Hippocampal formation (tissue), 2 donors: ENCODE results near the gene PRM2.
"Not testable (repeated sequence)": the region's sequence is repeated elsewhere in the genome, so short reads cannot be mapped to it uniquely, and the experiment has no call there.

Experiments used
- DNase-seq, 2 donors: peaks; one replicate each; lab custom pipeline; 2025; lab: John Stamatoyannopoulos, UW

PRM2 gene

DNA sequence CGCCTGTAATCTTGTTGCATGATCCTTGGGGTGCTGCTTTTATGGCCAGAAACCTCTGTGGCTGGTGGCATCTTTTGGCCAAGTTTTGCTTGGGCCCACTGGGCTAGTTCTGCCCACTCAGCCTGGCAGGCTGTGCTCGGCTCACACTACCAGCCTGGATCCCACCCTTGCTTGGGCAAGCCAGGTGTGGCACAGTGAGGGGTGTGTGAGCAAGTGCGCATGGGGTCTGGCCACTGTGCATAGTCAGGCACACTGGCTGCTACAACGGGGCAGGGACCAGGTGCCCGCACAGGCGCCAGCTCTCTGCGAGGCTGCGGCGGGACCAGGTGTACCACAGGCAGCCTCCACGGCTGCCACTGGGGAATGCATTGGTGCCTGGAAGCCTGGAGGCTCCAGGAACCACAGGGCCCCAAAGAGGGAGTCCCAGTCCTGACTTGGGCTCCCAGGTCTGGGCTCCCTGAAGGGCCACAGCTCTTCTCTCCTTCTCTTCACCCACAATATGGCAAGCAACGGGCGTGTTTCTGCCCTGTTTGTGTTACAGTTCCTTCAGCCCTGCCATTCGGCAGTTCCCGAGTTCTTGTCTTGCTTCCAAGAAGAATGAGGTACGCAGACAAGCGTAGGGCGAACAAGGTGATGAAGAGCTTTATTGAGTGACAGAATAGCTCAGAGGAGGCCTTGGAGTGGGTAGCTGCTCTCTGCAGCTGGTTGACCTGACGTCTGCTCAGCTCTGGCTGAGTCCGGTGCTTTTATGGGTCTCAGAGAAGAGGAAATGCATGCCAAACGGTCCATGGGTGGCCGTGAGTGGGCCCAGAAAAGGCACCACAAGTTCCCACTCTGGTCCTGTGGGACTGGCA lies 31.6 kb upstream of the PRM2 start:
- DNase-seq: no peak

DNA sequence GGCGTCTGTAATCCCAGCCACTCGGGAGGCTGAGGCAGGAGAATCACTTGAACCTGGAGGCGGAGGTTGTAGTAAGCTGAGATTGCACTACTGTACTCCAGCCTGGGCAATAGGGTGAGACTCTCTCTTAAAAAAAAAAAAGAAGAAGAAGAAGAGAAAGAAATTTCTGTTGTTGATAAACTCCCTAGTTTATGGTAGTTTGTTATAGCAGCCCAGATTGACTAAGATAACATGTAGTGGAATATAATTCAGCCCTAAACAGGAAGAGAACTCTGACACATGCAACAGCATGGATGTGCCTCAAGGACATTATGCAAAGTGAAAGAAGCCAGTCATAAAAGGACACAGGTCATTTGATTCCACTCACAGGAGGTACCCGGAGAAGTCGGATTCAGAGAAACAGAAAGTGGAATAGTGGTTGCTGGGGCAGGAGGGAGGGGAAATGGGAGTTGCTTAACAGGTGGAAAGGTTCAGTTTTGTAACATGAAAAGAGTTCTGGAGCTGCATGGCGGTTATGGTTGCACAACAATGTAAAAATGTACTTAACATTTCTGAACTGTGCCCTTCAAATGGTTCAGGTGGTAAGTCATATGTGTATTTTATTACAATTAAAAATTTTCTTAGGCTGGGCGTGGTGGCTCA lies 30.8 kb upstream of the PRM2 start:
- DNase-seq: no peak

DNA sequence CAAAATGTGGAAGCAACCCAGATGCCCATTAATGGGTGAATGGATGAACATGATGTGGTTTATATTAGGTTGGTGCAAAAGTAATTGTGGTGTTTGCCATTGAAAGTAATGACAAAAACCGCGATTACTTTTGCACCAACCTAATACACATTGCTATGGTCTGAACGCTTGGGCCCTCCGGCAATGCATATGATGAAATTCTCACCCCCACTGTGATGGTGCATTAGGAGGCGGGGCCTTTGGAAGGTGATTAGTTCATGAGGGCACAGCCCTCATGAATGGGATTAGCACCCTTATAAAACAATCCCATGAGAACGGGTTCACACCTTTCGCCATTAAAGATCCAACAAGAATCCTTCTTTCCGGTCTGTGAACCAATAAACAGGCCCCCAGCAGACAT lies 30.1 kb upstream of the PRM2 start:
- DNase-seq: no peak

DNA sequence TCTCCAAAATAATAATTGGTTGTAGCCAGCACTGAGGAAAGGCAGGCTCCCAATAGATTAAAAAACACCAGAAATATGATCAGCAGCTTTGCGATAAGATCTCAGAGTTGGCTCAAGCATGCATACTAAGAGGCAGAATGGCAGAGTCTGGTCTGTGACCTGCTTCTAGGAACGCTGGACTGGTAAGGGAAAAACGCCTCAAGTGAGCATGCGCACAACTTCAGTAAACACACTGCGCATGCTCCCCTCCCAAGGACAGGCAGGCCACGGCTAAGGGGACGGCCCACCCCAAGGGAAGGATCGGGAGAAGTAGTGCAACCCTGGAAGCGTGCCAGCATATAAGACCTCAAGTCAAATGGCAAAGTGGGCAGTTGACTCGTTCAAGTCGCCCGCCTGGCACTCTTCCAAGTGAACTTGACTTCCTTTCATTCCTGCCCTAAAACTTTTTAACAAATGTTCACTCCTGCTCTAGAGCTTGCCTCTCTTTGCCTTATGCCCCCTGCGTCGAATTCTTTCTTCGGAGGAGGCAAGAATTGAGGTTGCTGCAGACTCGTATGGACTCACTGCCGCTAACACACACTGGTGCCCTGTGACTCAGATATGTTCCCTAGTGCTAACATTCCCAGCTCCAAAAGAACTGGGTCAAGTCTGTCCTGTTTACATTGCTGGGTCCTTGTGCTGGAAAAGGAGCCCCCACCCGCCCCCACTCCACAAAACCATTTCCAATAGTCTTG lies 27.3 kb upstream of the PRM2 start:
- DNase-seq: no peak

DNA sequence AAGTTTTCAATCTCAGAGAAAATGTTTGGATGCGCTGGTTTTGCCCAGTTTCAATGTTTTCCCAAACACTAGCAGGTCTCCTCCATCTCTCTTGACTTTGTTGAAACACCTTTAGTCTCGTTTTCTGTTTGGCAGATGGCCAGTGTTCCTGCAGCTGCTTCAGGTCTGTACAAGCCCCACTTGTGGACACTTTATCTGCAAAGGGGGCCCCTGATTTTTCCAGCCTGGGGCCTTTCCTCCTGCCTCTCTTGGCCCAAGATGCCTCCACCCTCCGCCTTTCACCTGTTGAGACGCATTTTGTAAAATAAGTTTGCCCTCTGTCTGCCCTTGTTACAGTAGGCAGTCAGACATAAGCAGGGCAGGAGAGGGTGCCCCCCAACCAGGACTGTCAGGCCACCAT lies 26.7 kb upstream of the PRM2 start:
- no peak for DNase-seq

DNA sequence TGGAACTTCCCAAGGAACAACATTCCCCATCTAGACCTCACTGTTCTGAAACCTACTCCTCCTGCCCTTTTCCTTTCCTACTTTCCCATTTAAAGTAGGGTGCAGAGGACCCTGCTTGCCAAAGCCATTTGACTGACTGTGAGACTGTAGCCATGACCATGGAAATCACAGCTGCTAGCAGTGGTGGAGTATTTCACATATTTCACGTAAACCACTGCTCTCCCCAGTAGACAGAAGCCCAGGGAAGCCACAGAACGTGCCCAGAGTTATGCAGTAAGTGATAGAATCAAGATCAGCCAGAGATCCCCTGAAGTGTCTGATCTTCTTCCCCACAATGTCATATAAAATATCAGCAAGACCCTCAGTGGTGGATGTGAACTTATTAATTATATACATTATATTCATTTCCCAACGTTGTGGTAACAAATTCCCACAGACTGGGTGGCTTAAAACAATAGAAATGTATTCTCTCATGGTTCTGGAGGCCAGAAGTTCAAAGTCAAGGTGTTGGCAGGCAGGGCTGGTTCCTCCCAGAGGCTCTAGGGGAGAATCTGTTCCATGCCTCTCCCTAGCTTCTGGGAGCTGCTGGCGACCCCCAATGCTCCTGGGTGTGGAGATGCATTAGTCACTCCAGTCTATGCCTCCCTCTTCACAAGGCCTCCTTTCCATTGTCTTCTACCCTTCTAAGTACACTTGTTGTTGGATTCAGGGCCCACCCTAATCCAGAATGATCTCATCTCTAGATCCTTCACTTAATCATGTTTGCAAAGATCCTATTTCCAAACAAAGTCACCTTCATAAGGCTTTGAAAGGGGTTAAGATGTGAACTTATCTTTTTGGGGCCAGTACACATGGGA lies 25.6 kb upstream of the PRM2 start:
- no peak for DNase-seq

DNA sequence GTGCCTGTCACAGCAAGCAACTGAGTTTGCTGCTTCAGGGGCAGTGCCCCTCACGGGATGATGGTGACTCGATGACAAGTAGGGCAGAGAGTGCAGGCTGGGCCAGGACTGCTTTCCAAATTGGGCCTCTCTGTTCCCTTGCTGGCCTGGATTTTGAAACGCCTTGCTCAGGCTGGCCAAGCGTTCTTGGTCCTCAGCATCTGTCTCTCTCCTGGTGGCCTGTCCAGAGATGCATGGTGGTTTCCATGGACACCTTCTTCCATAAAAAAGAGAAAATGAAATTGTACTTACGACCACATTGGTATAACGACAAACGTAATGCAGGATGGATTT lies 24.2 kb upstream of the PRM2 start:
- DNase-seq: no peak

DNA sequence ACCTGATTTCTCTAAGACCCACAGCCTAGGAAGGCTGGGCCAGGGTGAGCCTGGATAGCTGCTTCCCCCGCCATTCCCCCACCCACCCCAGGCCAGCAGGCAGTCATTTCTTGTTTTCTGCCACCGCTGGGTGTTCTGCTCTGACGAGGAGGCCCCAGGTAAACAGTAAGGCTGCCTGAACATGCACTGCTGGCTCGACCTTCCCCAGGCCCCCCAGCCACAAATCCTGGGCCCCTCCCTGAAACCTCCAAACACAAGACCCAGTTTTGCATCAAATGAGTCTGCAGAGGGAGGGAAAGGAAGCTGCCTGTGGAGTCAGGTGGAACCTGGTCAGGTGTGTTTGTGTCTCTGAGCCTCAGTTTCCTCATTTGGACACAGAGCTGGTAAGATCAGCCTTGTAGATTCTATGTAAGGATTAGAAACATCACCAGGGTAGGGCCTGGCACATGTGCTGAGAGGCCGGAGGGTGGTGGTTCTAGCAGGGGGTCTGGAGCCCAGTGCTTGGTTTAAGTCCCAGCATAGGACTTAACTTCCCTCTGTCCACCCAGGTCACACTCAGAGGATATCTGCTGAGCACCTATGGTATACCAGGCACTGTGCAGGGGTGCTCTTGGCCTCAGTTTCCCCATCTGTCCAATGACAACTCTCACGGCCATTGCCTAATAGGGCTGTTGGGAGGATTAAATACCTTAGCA lies 23.7 kb upstream of the PRM2 start:
- no peak for DNase-seq

DNA sequence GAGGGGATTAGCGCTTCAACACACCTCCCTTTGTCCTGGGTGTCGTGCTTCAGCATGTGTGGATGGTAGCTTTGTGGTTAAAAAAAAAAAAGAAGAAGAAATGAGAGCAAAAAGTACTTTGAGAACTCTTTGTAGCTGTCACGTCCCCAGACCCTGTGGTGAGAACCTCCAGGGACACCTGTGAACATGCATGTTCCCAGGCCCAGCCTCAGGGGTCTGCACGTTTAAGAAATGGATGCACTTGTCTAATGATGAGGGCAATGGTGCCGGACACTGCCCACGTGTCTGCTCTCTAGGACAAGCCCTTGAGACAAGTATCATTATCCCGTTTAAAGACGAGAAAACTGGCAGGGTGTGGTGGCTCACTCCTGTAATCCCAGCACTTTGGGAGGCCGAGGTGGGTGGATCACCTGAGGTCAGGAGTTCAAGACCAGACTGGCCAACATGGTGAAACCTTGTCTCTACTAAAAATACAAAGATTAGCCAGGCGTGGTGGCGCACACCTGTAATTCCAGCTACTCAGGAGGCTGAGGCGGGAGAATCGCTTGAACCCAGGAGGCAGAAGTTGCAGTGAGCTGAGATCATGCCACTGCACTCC lies 22.8 kb upstream of the PRM2 start:
- DNase-seq: not testable (repeated sequence)

DNA sequence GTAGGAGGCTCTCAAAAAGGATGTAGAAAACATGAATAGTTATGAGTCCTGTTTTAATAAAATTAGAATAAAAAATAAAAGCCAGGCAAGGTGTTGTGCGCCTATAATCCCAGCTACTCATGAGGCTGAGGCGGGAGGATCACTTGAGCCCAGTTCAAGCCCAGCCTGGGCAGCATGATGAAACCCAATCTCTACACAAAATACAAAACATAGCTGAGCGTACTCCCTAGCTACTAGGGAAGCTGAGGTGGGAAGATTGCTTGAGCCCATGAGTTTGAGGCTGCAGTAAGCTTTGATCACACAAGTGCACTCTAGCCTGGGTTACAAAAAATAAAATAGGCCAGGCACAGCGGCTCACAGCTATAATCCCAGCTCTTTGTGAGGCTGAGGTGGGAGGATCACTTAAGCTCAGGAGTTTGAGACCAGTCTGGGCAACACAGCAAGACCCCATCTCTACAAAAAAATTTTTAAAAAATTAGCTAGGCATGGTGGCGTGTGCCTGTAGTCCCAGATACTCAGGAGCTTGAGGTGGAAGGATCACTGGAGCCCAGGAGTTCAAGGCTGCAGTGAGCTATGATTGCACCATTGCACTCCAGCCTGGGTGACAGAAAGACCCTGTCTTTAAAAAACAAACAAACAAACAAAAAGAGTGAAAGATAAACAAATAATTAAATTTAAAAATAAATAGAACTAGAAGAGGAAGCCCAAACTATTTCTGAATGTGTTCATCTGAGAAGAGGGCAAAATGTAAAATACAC lies 22.0 kb upstream of the PRM2 start:
- DNase-seq: no peak

DNA sequence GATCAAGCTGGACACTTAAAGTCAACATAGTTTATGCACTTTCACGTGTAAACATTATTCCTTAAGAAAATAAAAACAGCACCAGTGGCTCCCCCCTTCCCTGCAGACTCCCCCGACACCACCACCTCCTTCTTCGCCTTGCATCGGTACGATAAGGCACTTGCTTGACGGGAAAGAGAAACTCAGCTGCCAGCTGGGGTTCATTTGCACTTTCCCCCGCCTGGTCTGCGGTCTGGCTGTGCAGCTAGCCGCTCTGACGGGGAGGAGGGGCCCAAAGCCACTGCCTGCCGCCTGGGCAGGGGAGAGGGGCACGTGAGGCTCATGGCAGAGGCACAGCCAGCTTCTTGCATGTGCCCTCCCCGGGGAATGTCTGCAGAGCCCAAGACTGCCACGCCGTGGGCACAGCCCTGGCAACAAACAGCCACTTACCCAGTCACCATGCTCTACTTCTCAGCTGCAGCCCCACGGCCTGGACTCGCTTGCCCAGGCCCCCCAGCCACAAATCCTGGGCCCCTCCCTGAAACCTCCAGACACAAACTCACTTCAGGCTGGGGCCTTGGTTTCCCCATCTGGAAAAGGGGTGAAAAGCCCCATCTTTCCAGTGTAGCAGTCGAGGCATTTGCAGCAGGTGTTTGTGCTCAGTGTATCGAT lies 21.3 kb upstream of the PRM2 start:
- DNase-seq: peak; percentile 48 to 64

DNA sequence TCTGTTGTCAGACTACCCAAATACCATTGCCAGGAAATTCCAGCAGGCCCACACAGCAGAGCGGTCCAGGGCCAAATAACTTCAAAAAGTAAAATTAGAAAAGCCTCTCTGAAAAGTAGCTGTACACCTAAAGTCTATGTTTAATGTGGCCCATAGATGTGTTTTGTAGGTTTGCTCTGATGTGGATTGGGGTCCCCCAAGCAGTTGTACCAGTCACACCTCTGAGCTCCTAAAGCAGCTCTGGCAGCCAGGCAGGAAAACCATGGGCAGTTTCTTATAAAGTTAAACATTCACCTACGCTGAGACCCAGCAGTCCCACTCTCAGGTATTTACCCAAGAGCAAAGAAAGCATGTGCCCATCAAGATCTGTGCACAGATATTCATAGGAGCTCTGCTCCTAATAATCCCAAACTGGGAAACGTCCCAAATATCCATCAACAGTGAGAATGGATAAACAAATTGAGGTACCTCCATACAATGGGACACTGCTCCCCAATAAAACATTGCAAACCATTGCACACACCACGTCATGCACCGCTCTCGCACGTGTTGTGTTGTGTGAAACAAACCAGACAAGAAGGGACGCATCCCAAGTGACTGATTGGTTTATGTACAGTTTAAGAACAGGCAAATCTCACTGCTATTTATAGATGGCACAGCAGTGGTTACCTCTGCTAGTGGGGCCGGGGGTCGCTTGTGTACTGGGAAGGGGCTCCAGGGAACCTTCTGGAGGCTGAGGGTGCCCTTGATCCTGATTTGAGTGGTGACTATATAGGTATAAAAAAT lies 20.6 kb upstream of the PRM2 start:
- DNase-seq: no peak

DNA sequence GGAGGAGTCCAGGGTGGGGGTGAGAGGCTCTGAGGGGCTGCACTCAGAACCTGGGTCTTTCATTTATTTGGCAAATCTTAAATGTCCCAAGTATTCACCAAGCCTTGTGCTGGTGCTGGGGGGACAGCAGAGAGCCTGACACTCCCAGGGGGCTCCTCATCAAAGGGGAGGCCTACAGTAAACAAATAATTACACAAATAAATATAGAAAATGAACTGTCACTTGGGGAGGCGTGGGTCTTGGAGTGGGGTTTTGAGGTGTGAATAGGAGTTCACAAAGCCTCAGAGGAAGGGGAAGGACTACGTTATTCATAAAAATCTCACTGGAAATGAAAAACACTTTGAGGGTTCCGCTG lies 20.0 kb upstream of the PRM2 start:
- DNase-seq: no peak

DNA sequence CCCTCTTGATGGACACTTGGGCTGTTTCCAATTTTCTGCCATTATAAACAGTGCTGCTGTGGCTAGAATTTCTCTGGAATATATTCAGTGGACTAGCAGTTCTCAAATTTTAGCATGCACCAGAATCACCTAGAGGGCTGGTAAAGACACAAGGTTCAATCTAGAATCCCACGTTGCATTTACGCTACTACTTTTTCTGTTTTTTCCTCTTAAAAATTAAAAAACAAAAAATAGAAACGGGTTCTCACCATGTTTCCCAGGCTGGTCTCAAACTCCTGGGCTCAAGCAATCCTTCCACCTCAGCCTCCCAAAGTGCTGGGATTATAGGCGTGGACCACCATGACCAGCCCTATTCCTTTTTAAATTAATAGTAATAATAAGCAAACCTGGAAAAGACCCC lies 19.4 kb upstream of the PRM2 start:
- DNase-seq: no peak

DNA sequence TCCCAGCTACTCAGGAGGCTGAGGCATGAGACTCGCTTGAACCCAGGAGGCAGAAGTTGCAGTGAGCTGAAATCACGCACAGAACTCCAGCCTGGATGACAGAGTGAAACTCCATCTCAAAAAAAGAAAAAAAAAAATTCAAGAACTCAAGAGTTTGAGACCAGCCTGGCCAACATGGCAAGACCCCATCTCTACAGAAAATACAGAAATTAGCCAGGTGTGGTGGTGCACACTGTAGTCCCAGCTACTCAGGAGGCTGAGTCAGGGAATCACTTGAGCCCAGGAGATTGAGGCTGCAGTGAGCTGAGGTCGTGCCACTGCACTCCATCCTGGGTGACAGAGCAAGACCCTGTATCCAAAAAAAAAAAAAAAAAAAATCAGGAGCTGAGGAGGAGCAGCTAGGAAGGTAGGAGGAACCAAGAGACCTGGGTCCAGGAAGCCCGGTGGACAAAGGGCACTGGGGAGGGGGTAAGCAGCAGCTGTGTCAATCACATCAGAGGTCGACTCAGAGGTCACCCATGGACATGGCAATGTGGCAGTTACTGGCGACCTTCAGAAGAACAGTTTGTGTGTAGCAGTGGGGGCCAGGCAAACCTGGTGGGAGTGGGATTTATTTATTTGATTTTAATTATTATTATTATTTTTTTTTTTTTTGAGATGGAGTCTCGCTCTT lies 15.9 kb upstream of the PRM2 start:
- no peak for DNase-seq

DNA sequence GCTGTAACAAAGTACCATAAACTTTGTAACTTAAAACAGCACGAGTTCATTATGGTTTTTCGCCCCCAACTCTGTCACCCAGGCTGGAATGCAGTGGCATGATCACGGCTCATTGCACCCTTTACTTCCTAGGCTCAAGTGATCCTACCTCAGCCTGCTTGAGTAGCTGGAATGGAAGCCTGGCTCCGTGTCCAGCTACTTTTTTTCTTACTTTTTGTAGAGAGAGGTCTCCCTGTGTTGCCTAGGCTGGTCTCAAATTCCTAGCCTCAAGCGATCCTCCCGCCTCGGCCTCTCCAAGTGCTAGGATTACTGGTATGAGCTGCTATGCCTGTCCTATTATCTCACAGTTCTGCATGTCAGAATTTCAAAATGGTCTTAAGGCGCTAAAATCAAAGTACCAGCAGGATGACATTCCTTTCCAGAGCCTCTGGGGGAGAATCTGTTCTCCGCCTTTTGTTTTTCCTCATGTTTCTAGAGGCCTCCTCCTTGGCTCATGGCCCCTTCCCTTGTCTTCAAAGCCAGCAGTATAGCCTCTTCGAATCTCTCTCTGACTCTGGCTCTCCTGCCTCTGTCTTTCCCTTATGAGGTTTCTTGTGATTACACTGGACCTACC lies 14.9 kb upstream of the PRM2 start:
- no peak for DNase-seq

DNA sequence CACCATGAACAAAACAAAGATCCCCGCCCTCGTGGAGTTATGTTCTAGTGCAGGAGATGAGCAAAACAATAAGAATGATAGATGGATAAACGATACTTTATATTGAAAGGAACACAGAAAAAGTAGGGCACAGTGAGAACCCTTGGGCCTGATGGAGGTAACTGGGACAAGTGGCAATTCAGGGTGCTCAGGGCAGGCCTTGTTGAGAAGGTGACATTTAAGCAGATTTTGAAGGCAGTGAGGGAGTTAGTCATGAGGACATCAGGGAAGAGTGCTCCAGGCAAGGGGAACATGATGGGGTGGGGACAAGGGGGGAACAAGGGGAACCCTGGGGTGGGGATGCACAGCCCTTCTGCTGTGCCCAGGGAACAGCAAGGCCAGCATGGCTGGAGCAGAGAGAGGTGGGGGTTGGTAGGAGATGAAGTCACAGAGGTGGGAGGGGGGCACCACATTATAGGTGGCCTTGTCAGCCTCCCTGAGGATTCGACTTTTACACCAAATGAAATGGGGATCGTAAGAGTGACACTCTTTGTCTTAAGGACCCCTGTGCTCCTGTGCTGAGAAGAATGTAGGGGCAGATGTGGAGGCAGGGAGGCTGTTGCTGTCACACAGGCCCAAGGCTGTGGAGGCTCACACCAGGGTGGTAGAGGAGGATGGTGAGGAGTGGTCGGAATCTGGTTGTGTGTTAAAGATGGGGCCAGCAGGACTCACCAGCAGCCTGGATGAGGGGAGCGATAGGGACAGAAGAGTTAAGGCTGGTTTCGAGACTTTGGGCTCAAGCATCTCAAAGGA lies 14.0 kb upstream of the PRM2 start:
- DNase-seq: no peak
